SK-N-SH (cell line): ENCODE measurements around the gene PCDHGB2. TPM values are rescaled to one million over a fixed set of nuclear protein-coding genes. Genes with fewer than 3 reads are reported as not detected.
"Not testable (repeated sequence)": the region's sequence is repeated elsewhere in the genome, so short reads cannot be mapped to it uniquely, and the experiment has no call there.

ENCODE experiments used
- CTCF ChIA-PET: fragments of 300-600, 350-600 bp; formaldehyde crosslinking; extraction: SDS; loops from one replicate; lab custom pipeline; 2021; lab: Yijun Ruan, JAX
- POLR2A ChIA-PET: fragments of 350-600 bp; sonication (Branson Sonifier 250); formaldehyde crosslinking; extraction: SDS; loops from one replicate; lab custom pipeline; 2020; ENCODE audit warnings: antibody characterized with exemption, inconsistent platforms; lab: Yijun Ruan, JAX
- DNase-seq: peaks from one replicate; pipeline ENCODE4 v3.0.0; 2012
- H2AFZ ChIP-seq: fragments of 200-600 bp; sonication (generic); 2 replicates; pipeline ENCODE4 v1.8.1; 2016; ENCODE audit warnings: antibody characterized with exemption, mild to moderate bottlenecking, low read depth
- H3F3A ChIP-seq: fragments of 200-600 bp; sonication (generic); replicated peaks from 2 replicates; pipeline ENCODE3; 2016; ENCODE audit warnings: antibody characterized with exemption, mild to moderate bottlenecking; ENCODE audit not compliant: insufficient read depth
- H3K27ac ChIP-seq, 2 experiments: fragments of 200-500 bp in 1 of 2; fragments of 200-600 bp in 1 of 2; sonication (Bioruptor generic) in 1 of 2; sonication (generic), shearing (Covaris generic) in 1 of 2; 2 replicates each; pipeline versions ENCODE4 v1.5.1 to v1.6.1; 2014 to 2016; ENCODE audit warnings: low read depth in 2 of 2, inconsistent platforms in 1 of 2, low read length in 1 of 2, mild to moderate bottlenecking in 1 of 2, mixed read lengths in 1 of 2
- H3K27me3 ChIP-seq: fragments of 200-600 bp; sonication (generic), shearing (Covaris generic); 2 replicates; pipeline ENCODE4 v1.6.1; 2016; ENCODE audit warnings: mixed run types; ENCODE audit not compliant: insufficient read depth
- H3K36me3 ChIP-seq, 2 experiments: fragments of 200-500 bp in 1 of 2; fragments of 200-600 bp in 1 of 2; sonication (Bioruptor generic) in 1 of 2; sonication (generic) in 1 of 2; replicated peaks in 1 of 2; 2 replicates each; pipeline versions ENCODE3 to v1.5.1; 2014 to 2016; ENCODE audit warnings: low read length in 1 of 2, mild to moderate bottlenecking in 1 of 2; ENCODE audit not compliant: insufficient read depth in 2 of 2, control insufficient read depth in 1 of 2
- H3K4me1 ChIP-seq, 2 experiments: fragments of 200-500 bp in 1 of 2; fragments of 200-600 bp in 1 of 2; sonication (Bioruptor generic) in 1 of 2; sonication (generic), shearing (Covaris generic) in 1 of 2; 2 replicates each; pipeline versions ENCODE4 v1.5.1 to v1.6.1; 2014 to 2016; ENCODE audit warnings: low read depth in 1 of 2, low read length in 1 of 2, mixed run types in 1 of 2; ENCODE audit not compliant: insufficient read depth in 2 of 2, control insufficient read depth in 1 of 2
- H3K4me2 ChIP-seq: fragments of 200-600 bp; sonication (generic), shearing (Covaris generic); 2 replicates; pipeline ENCODE4 v1.6.1; 2017; ENCODE audit warnings: mixed run types
- H3K4me3 ChIP-seq, 2 experiments: fragments of 200-500 bp in 1 of 2; fragments of 200-600 bp in 1 of 2; sonication (Bioruptor generic) in 1 of 2; sonication (generic), shearing (Covaris generic) in 1 of 2; 2 replicates each; pipeline versions ENCODE4 v1.5.1 to v1.8.1; 2014 to 2016; ENCODE audit warnings: low read depth in 2 of 2, inconsistent platforms in 1 of 2, low read length in 1 of 2, mild to moderate bottlenecking in 1 of 2, mixed read lengths in 1 of 2, moderate library complexity in 1 of 2
- H3K79me2 ChIP-seq: fragments of 200-600 bp; sonication (generic); 2 replicates; pipeline ENCODE4 v1.8.1; 2017; ENCODE audit warnings: mild to moderate bottlenecking; ENCODE audit not compliant: insufficient read depth
- H3K9ac ChIP-seq: fragments of 200-600 bp; sonication (generic); 2 replicates; pipeline ENCODE4 v1.6.1; 2017; ENCODE audit warnings: mixed run types
- H3K9me2 ChIP-seq: fragments of 200-600 bp; sonication (generic); 2 replicates; pipeline ENCODE4 v1.6.1; 2017; ENCODE audit warnings: mixed run types
- H3K9me3 ChIP-seq: fragments of 200-600 bp; sonication (generic); 2 replicates; pipeline ENCODE4 v1.6.1; 2017; ENCODE audit warnings: mixed run types, mild to moderate bottlenecking, moderate library complexity
- H4K20me1 ChIP-seq: fragments of 200-600 bp; sonication (generic); 2 replicates; pipeline ENCODE4 v1.6.1; 2017; ENCODE audit warnings: mild to moderate bottlenecking, mixed run types; ENCODE audit not compliant: insufficient read depth
- CTCF ChIP-seq: fragments of 200-600 bp; sonication (generic); IDR thresholded peaks from 2 replicates; pipeline ENCODE4 v1.6.1; 2017; ENCODE audit warnings: antibody characterized with exemption, mild to moderate bottlenecking, moderate library complexity
- FOSL2 ChIP-seq: IDR thresholded peaks from 2 replicates; pipeline ENCODE4 v1.4.0; 2012; ENCODE audit warnings: low read depth, mild to moderate bottlenecking, moderate library complexity, borderline replicate concordance
- MXI1 ChIP-seq: IDR thresholded peaks from 2 replicates; pipeline ENCODE4 v1.6.1; 2012; ENCODE audit warnings: mild to moderate bottlenecking, low read depth, low read length, improper control_type of control experiment
- RAD21 ChIP-seq: IDR thresholded peaks from 2 replicates; pipeline ENCODE4 v1.6.1; 2012; ENCODE audit warnings: mild to moderate bottlenecking, low read length
- ZBTB33 ChIP-seq: IDR thresholded peaks from 2 replicates; pipeline ENCODE4 v1.4.0; 2012; ENCODE audit warnings: low read depth, borderline replicate concordance
- WGBS: methylation state at CpG from one replicate; pipeline ENCODE4 v1.1.6; 2017; ENCODE audit warnings: low lambda C conversion rate; 5-methylcytosine and 5-hydroxymethylcytosine counted together
- polyA plus RNA-seq, 3 experiments: library from polyadenylated mRNA; depleted of rRNA; stranded (reverse); fragments of >200 nt; gene quantifications; 2 replicates each; pipeline ENCODE4 v1.2.3, GENCODE V29; 2012

The PCDHGB2 gene
- polyA plus RNA-seq, 1 of the 3 experiments (the other 2 are of a cell fraction) = 4.5 TPM

- 0 out of 2 replicates have a peak within 1 kb of the TSS, but pooled peaks have one; percentile 42 for H3K4me2 ChIP-seq
- no peaks in the 10 kb centered on the region for H3F3A ChIP-seq
- H3K9ac ChIP-seq = no peak within 1 kb of the TSS
- POLR2A ChIA-PET = no interaction called here
- H2AFZ ChIP-seq = no peak within 1 kb of the TSS
- no peaks in the 10 kb centered on the region for H3K9me2 ChIP-seq
- no peaks in the 10 kb centered on the region for H3K27me3 ChIP-seq
- no peaks in the 10 kb centered on the region for H3K79me2 ChIP-seq
- TF ChIP-seq ZBTB33 (no peak), RAD21 (peak; percentile 39; the same call in 1 of the 2 replicates), CTCF (peak; percentile 49), MXI1 (no peak), FOSL2 (no peak)
- TF ChIP-seq, all 33 proteins: peak for 2
- peak within 1 kb of the TSS in 1 of 2 experiments; percentile 14; a peak in 2 of 4 replicates for H3K4me3 ChIP-seq
- H3K4me1 ChIP-seq = no peaks in the 10 kb centered on the region; a peak in 1 of 4 replicates
- CTCF ChIA-PET = interaction anchor here (1.0 to 4.0 kb wide), 9 partner anchors 8 to 234 kb away, joined by 3 to 24 read pairs (median 6); partner anchors contain the start of genes PCDHB14, PCDHGA2, PCDHGA3 and TAF7
- DNase-seq = peak; percentile 35
- H3K27ac ChIP-seq = no peak within 1 kb of the TSS
- H3K36me3 ChIP-seq = peaks cover 0 to 3% of the 10 kb centered on the region in 2 experiments
- H3K9me3 ChIP-seq = peaks cover 8% of the 10 kb centered on the region
- no peaks in the 10 kb centered on the region for H4K20me1 ChIP-seq
- 44% methylated on average over 21 of the region's 21 CpGs for WGBS
These were observed 29.3 kb upstream of the PCDHGB2 start, which contains the start of gene PCDHGA1 for GRCh38 chr5:141330299-141331080. TSS of gene PCDHGA1 (plus strand) at chr5:141330514.

- WGBS = 88% methylated on average over 25 of the region's 39 CpGs
- H3K4me3 ChIP-seq, H3K4me2 ChIP-seq, DNase-seq, H3F3A ChIP-seq, H4K20me1 ChIP-seq, H3K27me3 ChIP-seq, H3K9ac ChIP-seq, H3K27ac ChIP-seq, H3K4me1 ChIP-seq, H3K9me2 ChIP-seq, POLR2A ChIA-PET, H3K36me3 ChIP-seq, H3K79me2 ChIP-seq, CTCF ChIA-PET, H2AFZ ChIP-seq: not testable (repeated sequence)
- H3K9me3 ChIP-seq = peaks cover 14% of the 10 kb centered on the region
These were observed 27.2 kb upstream of the PCDHGB2 start for GRCh38 chr5:141332571-141332970.
